SH-SY5Y (cell line): ENCODE results near the gene RSF1.

Source experiments
- GATA2 ChIP-seq: IDR thresholded peaks from 2 replicates; pipeline ENCODE4 v1.6.1; 2011; ENCODE audit warnings: mild to moderate bottlenecking, low read depth, low read length
- GATA3 ChIP-seq: IDR thresholded peaks from 2 replicates; pipeline ENCODE4 v1.6.1; 2011; ENCODE audit warnings: low read depth, mild to moderate bottlenecking, low read length, moderate library complexity

DNA sequence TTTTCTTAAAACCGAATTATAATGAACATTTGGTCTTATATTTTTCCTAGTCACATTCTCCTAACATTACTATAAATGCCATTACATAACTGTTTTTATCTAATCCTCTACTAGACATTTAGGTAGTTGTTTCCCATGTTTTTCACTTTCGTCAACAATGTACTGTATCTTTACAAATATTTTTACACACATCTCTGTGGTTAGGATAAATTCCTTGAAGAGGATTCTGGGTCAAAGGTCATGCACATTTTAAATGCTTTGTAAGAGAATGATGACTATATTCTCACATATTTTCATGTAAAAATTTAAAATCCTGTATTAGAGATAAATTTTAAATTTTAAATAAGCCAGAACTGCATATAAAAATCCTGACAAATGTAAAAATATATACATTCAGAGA, 121.6 kb downstream of the RSF1 start:
- no peak for TF ChIP-seq GATA3
- TF ChIP-seq GATA2: no peak
